Measurements from ENCODE around the gene GLUL.
"Not testable (repeated sequence)": the region's sequence is repeated elsewhere in the genome, so short reads cannot be mapped to it uniquely, and the experiment has no call there.

GLUL gene

GRCh38 chr1:182340233-182341058, 51.1 kb downstream of the GLUL start:
- DNase-seq, result no peak
- Histone ChIP-seq H3K27me3 (peaks cover 18% of the 10 kb centered on the region), H3K4me3 (ENCODE audit: low read depth, low read length) (no peak overlapping the region), H3K9me3 (no peaks in the 10 kb centered on the region), H3K4me1 (no peaks in the 10 kb centered on the region), H3K36me3 (no peaks in the 10 kb centered on the region)
- TF ChIP-seq, protein P1, sequence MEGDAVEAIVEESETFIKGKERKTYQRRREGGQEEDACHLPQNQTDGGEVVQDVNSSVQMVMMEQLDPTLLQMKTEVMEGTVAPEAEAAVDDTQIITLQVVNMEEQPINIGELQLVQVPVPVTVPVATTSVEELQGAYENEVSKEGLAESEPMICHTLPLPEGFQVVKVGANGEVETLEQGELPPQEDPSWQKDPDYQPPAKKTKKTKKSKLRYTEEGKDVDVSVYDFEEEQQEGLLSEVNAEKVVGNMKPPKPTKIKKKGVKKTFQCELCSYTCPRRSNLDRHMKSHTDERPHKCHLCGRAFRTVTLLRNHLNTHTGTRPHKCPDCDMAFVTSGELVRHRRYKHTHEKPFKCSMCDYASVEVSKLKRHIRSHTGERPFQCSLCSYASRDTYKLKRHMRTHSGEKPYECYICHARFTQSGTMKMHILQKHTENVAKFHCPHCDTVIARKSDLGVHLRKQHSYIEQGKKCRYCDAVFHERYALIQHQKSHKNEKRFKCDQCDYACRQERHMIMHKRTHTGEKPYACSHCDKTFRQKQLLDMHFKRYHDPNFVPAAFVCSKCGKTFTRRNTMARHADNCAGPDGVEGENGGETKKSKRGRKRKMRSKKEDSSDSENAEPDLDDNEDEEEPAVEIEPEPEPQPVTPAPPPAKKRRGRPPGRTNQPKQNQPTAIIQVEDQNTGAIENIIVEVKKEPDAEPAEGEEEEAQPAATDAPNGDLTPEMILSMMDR (IDR thresholded peaks at IDR 0.05; ENCODE audit: low read depth, low read length), result no peak

DNA sequence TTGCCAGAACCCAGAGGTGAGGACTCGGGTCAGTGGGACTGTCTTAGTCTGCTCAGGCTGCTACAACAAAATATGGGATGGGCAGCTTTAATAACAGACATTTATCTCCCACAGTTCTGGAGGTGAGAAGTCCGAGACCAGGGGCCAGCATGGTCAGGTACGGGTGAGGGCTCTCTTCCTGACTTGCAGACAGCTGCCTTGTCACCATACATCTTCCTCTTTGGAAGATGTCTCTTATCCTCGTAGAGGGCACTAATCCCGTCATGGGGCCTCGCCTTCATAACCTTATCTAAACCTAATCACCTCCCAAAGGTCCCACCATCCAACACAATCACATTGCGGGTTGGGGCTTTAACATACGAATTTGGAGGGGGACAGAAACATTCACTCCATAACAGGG, 51.9 kb downstream of the GLUL start:
- H3K9me3 ChIP-seq, result no peaks in the 10 kb centered on the region
- H3K27me3 ChIP-seq, result peaks cover 20% of the 10 kb centered on the region
- TF ChIP-seq, protein P1 (IDR thresholded peaks at IDR 0.05; ENCODE audit: low read depth, low read length), result no peak
- H3K4me3 ChIP-seq (ENCODE audit: low read depth, low read length), result no peak overlapping the region
- H3K4me1 ChIP-seq, result no peaks in the 10 kb centered on the region
- no peaks in the 10 kb centered on the region for H3K36me3 ChIP-seq
- DNase-seq, result no peak

GRCh38 chr1:182338806-182339370, 52.7 kb downstream of the GLUL start:
- Histone ChIP-seq H3K9me3 (no peaks in the 10 kb centered on the region), H3K4me3 (ENCODE audit: low read depth, low read length) (no peak overlapping the region), H3K27me3 (peaks cover 20% of the 10 kb centered on the region), H3K4me1 (no peaks in the 10 kb centered on the region), H3K36me3 (no peaks in the 10 kb centered on the region)
- DNase-seq, result no peak
- TF ChIP-seq, protein P1 (IDR thresholded peaks at IDR 0.05; ENCODE audit: low read depth, low read length), result no peak

- DNase-seq, result no peak
Observed at GRCh38 chr1:182337736-182338571, 53.6 kb downstream of the GLUL start.

GRCh38 chr1:182335771-182336566, 55.6 kb downstream of the GLUL start:
- DNase-seq, result no peak

More at GRCh38 chr1:182337736-182338571, 53.6 kb downstream of the GLUL start:
- Histone ChIP-seq H3K9me3 (no peaks in the 10 kb centered on the region), H3K36me3 (no peaks in the 10 kb centered on the region), H3K4me1 (no peaks in the 10 kb centered on the region), H3K4me3 (ENCODE audit: low read depth, low read length) (no peak overlapping the region), H3K27me3 (peaks cover 20% of the 10 kb centered on the region)
- TF ChIP-seq, protein P1 (IDR thresholded peaks at IDR 0.05; ENCODE audit: low read depth, low read length), result no peak

GRCh38 chr1:182333071-182333571, 58.5 kb downstream of the GLUL start:
- not testable (repeated sequence) for H3K4me1 ChIP-seq; H3K9me3 ChIP-seq; H3K4me3 ChIP-seq (ENCODE audit: low read depth, low read length); H3K36me3 ChIP-seq; DNase-seq
- peaks cover 20% of the 10 kb centered on the region for H3K27me3 ChIP-seq

More at GRCh38 chr1:182335771-182336566, 55.6 kb downstream of the GLUL start:
- Histone ChIP-seq H3K4me1 (no peaks in the 10 kb centered on the region), H3K36me3 (no peaks in the 10 kb centered on the region), H3K27me3 (peaks cover 20% of the 10 kb centered on the region), H3K9me3 (no peaks in the 10 kb centered on the region), H3K4me3 (ENCODE audit: low read depth, low read length) (no peak overlapping the region)
- TF ChIP-seq, protein P1 (IDR thresholded peaks at IDR 0.05; ENCODE audit: low read depth, low read length), result no peak
